HG03108 (cell line): ENCODE results near the gene AKT1.
"Not testable (repeated sequence)": the region's sequence is repeated elsewhere in the genome, so short reads cannot be mapped to it uniquely, and the experiment has no call there.

Experiments used
- ATAC-seq: cut with Tn5 transposase; IDR thresholded peaks from one replicate; pipeline ENCODE4 v1.9.1; 2021; ENCODE audit warnings: moderate library complexity; ENCODE audit not compliant: unreplicated experiment

The AKT1 gene

DNA sequence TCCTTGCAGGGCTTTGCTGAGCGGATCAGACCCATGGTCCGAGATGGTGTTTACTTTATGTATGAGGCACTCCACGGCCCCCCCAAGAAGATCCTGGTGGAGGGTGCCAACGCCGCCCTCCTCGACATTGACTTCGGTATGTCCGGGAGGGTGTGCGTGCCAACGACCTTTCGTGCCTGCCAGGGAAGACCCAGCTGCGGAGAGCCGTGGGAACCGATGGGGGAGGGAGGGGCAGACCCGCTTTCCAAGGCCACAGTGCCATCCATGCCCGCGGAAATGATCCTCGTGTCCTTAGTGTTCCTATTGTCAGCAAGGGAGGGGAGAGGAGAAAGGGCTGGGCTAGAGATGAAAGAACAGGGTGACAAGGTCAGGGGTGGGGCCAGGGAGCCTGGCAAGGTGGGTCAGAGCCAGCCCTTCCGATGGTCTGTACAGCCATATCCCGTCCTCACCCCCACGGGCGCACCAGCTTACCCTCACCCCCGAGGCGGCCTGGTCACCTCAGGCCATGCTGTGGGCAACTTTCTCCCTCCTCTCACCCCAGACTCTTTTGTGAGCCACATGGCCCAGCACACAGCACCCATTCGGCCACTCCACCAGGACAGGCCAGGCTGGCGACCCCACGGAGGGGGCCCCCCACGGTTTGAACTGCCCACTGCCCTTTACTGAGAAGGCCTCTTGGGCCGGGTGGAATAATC is 54.3 kb downstream of the AKT1 start:
- no peak for ATAC-seq

DNA sequence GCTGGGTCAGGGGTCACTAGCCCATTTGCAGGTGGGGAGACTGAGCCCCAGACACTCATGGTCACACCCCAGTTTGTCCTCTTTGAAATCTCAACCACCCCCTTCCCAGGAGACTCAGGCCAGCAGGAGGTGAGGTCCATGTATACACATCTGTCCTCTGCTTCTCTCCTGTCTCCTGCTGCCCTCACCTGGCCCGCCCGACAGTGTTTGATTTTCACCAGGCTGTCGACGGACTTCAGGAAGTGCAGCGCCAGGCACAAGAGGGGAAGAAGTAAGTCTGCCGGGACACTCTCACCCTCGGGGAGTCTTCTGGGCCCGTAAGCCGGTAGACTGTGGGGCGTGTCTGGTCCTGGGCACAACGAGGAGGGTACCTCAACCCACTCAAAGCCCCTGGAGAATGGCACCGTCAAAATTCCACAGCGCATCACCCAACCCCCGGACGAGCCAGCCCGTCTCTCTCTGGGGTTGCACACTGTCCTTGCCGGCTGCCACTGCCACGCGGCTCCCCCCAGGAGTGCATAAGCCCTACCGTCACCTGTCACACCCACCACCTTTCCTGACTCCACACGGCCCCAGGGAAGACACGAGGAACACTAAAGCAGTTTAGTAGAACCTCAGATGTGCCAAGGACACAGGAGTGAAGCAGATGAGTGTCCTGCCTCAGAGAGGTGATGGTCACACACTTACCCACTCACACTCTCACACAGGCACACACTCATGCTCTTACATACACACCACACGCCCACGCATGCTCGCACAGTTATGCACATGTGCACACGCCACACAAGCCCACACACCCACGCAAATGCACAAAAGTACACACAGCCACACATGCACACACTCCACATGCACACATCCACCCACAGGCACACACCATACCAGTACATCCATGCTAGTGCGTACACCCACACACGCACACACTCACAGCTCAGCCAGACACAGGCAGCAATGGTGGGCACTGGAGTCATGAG is 55.7 kb downstream of the AKT1 start:
- ATAC-seq: no peak

DNA sequence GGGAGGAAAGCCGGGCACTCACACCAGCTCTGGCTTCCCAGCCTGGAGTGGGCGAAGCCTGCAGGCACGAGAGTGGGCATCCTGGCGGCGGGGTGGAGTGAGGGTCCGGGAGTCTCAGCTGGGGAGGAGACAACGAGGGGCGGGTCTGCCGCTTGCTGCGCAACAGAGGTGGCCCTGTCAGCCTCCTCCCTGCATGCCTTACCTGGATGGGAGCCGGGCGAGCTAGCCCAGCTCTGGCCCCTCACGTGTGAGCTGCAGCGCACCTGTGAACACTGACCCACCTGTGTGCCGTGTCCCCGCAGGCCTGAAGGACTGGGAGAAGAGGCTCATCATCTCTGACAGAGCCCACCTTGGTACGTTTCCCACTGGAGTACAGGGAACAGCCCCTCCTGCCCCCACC is 56.5 kb downstream of the AKT1 start:
- no peak for ATAC-seq

DNA sequence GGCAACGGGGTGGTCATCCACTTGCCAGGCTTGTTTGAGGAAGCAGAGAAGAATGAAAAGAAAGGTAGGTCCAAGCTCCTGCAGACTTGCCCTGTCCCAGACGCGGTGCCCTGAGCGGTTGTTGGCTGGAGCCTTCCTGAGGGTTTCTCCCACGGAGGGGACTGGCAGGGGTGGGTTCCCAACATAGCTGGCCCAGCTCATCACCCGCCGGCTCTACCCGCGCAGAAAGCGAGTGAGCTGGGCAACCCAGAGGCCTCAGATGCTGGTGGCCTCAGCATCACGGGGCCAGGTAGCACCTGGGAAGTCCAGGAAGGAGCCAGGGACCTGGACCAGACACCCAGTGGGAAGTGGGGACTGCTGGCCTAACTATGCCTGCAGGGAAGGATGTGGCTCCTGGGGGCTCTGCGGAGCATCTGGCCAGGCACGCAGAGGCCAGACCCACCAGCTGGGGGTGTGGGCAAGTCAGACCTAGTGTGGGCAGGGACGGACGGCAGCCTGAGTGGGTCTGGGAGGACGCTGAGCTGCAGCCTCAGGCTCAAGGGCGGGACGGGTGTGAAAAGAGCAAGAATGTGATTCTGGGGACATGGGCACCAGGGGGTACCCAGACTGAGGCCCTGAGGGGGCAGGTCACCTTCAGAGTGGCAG is 57.1 kb downstream of the AKT1 start:
- ATAC-seq: no peak

DNA sequence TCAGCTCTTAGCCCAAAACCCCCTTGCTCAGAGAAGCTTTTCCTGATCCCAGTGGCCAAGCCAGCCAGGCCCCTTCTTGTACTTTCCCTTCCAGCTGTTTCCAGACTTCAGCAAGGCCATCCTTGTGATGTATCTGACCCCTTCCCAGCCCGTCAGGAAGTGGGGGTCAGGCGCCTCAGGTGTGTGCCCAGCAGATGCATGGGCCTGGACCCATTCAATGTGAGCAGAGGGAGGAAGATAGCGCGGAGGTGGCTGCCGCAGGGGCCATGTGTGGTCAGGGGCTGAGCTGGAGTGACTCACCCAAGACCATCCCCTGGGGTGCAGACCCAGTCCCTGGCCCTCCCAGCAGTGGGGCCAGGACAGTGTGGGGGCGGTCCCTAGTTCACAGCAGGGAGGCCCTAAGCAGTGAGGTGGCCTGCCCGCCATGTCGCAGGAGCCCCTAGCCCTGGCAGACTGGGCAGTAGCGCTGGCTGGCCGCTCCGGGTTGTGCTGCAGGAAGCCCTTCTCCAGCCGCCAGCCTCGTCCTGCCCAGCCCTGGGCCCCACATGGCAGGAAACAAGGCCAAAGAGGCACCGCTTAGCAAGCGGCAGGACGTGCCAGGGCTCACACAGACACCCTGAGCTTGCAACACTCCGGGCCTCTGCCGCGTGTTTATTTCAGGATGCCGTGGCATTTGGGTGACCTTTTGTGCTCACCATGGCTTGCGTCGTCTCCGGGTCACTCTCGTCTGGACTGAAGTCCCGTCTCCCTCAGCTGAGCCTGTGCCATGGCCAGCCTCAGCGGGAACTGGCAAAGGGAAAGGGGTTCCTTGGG is 59.5 kb downstream of the AKT1 start:
- ATAC-seq: no peak

DNA sequence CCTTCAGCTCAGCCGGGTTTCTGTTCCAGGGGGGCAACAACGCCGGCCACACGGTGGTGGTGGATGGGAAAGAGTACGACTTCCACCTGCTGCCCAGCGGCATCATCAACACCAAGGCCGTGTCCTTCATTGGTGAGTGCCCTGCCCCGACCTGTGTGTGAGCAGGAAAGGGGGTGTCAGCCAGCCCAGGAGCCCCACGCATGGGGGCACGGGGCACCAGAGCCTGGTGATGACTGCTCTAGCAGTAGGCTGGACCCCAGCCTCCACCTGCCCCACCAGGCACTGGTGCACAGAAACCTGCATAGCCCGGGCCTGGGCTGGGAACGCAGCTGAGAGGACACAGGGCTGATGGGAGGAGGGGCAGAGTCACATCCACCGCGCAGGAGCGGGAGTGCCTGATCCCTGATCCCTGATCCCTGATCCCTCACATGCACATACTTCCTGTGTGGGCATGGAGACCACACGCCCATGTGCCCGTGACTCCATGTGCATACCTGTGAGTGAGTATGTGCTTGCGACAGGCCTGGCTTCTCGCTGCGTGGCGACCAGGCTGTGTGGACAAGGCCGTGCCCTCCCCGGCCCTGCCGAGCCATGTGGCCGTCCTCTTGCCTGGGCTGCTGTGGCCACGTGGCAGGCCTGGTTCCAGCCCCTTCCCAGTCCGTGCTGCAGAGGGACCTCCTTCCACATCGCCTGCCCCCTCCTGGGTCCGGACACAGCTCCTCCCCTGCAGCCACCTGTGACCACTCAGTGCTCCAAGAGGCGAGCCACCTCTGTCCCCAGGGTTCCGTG is 60.4 kb downstream of the AKT1 start:
- ATAC-seq: no peak

DNA sequence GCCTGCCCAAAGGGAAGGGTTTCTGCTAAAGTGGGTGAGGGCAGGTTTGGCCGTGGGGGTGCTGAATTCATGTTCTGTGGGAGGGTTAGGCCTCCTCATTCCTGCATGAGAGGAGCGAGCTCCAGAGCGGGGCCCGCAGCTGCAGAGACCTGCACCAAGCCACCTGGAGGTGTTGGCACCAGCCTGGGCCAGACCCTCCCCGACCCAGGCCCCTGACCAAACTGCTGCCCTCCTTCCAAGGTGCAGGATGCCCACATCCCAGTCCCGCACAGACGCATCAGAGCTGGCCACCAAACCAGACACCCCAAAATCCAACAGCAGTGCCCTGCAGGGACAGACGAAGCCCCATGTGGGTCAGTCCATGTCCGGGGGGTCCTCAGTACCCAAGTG is 61.0 kb downstream of the AKT1 start:
- no peak for ATAC-seq

DNA sequence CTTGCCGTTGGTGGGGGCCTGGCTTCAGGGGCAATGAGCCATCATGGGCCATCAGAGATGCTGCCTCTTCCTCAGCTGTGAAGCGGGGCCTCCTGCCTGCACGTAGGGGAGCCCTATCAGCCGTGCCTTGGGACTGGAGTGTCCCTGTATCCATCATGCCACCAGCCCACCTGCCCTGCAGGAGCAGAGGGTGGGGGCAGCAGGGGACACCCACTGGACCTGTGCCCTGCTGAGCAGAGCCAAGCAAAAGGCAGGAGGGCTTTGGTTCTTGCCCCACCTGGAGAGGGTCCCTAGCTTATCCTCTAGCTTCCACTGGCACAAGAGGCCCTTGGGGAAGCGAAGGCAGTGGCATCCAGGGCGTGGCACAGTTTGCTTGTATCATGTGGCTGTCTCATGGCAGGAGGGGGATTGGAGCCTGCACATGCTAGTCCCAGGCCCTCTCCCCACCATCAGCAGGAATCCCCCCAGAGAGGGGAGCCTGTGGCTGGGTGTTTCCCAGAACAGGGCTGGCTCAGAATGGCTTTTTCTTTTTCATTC is 61.4 kb downstream of the AKT1 start:
- no peak for ATAC-seq

DNA sequence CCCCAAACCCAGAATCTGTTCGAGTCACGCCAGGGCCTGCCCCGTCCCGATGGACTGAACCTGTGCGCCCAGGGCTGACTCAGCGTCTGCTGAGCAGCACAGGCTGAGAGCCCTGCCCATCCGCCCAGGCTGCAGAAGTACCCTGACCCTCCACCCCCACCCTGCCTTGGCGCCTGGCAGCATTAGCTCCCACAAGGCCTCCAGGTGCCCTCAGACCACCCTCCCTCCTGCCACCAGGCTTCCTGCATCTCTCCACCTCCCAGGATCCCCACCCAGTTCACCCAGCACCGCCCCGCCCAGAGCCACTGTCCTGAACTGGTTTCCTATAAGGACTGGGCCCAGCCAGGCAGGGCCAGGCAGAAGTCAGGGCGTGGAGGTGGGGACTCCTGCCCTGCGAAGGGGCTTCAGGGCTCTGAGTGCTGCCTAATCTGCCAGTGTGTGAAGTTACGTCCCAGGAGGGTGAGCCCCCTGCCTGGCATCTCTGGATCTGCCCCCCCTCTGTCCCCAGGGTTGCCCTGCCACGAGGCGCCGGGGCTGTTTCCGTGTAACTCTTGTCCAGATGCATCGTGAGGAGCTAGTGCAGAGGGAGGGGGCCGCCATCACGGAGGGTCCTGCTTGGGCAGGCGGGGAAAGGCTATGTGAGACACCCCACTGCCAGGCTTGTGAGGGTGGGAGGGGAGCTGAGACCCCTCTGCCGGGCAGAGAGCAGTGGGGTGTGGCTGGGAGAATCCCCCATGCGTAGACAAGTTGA is 62.4 kb downstream of the AKT1 start:
- ATAC-seq: no peak

DNA sequence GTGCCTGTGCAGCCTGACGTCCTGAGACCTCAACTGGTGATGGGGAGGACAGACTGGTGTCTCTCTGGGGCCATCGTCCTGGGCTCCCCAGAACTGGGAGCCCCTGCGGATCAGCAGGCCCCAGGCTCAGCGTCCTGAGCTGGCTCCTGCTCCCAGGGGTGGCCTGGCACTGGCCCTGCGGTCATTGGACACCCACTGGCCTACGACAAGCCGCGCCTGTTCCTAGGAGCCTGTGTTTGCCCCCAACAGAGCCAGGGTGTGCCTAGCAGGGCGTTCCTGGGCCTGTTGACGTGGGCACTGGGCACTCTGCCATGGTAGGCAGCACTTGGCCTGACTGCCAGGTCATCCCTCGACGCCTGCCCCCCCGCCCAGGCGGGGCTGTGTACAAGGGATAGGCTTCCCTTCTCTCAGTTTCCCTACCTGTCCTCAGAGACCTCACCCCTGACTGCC is 63.2 kb downstream of the AKT1 start:
- no peak for ATAC-seq

DNA sequence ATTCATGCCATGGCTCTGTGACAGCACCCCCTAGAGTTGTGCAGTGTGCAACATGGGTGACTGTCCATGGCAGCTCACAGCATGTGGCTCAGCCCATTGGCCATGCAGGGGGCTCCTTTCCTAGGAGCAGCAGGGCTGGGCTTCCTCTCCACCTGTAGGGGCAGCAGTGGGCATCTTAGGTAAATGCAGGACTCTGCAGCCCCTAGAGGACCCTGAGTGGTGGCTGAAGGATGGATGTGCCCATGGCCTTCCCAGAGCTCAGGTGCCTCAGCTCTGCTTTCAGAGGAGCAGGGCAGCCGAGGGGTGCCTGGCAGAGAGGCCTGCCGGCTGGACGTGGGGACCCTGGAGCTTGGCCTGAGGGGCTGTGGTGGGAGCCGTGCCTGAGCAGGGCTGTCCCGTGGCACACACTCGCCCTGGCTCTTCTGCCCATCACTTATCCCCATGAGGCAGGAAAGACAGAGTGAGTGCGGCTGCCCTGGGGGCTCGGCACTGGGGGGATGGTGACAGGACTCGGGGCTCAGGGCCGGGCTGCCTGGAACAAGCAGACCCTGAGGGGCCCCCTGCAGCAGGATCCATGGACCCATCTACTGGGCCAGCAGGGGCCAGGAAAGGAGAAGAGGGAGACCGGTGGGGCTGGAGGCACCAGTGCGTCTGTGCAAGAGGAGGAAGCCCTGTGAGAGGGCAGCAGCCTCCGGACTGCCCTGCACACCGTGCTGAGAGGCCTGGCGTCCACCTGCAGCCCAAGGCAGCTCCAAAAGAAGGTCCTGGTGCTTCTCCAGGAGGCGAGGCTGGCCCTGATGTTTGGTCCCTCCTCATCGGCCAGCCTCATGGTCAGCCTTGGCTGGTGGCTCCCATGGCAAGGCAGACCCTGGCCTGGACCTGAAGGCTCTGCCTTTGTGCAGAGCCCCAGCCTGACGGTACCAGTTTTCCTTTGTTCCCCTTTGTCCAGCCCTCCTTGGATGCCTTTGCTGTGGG is 63.9 kb downstream of the AKT1 start:
- no peak for ATAC-seq

DNA sequence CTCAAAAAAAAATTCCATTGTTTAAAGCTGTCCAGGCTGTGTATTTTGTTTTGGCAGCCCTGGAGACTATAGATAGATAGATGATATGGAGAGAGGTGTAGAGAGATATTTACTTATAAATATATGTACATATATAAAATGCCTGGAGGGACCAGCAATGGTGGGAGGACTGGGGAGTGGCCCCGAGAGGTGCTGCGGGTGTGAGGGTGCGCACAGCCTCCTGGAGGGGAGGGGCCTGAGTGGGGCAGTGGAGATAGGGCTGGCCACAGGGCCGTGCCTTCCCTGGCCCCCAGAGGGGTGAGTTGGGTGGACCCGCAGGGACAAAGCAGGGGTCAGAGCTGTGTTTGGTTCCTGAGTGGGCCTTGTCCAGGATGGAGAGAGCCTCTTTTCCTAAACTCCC is 65.1 kb downstream of the AKT1 start:
- no peak for ATAC-seq

DNA sequence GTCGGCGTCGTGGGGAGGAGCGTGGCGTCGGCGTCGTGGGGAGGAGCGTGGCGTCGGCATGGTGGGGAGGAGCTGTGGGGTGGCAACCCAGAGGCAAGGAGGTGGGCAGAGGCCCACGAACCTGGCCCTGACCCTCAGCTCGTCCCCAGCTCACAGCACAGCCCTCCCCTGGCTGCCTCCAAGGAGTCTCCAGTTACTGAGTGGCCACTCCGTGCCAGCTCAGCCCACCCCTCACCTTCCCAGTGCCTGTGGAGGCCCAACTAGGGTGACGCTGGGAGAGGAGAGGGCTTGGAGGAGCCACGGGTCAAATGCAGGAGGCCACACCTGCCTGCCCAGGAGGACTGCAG is 65.7 kb downstream of the AKT1 start:
- no peak for ATAC-seq

DNA sequence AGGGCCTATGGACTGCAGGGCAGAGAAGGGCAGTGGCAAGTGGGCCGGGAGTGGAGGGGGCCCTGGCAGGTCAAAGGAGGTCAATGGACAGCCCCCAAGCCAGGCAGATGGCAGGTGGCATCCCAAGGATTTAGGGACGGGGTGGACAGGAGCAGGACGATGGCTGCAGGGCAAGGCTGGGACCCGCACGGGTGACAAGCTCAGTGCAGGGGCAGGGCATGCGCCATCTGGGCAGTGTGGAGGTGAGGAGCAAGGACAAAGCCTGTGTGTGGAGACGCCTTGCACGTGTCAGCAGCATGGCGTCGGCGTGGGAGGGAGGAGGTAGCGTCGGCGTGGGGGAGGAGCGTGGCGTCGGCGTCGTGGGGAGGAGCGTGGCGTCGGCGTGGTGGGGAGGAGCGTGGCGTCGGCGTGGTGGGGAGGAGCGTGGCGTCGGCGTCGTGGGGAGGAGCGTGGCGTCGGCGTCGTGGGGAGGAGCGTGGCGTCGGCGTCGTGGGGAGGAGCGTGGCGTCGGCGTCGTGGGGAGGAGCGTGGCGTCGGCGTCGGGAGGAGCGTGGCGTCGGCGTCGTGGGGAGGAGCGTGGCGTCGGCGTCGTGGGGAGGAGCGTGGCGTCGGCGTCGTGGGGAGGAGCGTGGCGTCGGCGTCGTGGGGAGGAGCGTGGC is 66.2 kb downstream of the AKT1 start:
- ATAC-seq: not testable (repeated sequence)

DNA sequence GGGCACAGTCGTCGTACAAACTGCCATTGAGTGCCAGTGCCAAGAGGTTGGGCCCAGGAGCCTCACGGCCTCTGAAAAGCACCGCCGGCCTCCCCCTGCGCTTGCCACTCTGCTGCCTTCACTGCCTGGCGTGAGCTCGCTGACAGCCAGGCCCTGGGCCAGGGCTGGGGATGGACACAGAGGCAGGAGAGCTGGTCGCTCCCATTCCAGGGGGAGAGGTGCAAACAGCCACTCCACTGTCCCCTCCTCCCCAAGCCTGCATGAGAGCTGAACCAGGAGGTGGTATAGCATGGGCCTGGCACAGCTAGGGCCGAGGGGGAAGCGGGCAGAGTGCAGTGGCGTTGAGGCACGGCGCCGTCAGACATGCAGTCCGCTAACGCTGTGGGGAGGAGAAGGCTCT is 66.9 kb downstream of the AKT1 start:
- no peak for ATAC-seq

DNA sequence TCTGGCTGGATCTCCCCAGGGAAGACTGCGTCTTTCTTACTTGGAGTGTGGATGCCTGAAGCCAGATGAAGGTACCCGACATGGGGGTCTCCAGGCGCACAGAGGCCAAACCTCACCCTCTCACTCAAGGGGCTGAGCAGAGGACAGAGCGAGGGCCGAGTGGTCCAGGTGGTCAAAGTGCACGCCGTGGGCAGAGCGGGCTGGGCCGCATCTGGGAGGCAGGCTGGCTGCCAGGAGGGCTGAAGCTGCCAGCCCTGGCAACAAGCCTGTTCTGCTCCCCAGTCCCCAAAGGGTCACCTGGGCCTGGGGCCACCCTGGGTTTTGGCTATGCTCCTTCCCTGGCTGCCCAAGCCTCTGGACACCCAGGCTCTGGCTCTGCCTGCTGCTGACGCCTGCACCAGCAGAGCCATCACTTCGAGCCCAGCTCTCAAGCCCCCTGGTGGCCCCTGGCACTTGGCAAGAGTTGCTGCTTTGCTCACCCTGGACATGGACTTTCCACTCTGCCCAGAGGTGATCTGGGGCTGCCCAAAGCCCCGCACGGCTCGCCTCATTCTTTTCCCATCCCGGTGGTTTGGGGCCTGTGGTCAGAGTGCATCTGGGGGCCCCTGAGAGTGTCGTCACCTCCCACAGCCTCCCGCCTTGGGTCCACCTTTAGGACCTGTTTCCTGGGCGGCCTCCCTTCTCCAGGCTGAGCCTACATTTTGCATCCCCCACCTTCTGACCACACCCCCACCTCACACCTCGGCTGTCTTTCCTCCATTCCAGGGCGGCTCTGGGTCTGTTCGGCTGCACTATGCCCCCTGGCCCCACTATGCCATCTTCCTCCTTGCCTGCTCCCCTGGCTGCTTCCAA is 68.7 kb downstream of the AKT1 start:
- ATAC-seq: no peak
